Measurements from ENCODE around the gene ST7. TPM values are rescaled to one million over a fixed set of nuclear protein-coding genes. Genes with fewer than 3 reads are reported as not detected.

ST7 gene
- polyA plus RNA-seq, 1 donor from 2014 or later = 76.8 TPM

GRCh38 chr7:116966601-116967000 lies 13.3 kb downstream of the ST7 start:
- Histone ChIP-seq H4K20me1 (ENCODE audit: insufficient read depth) (no peaks in the 10 kb centered on the region), H3K4me2 (ENCODE audit: low read length) (no peak overlapping the region), H3K9me2 (ENCODE audit: insufficient read depth, low read length) (no peaks in the 10 kb centered on the region), H3F3A (ENCODE audit: insufficient read depth, low read length, poor library complexity, severe bottlenecking) (no peaks in the 10 kb centered on the region), H3K4me3 (ENCODE audit: low read length) (no peak overlapping the region), H3K36me3 (ENCODE audit: insufficient read depth, low read length) (no peaks in the 10 kb centered on the region), H3K9me3 (ENCODE audit: low read length) (no peaks in the 10 kb centered on the region), H2AFZ (ENCODE audit: low read depth, low read length) (no peak overlapping the region), H3K79me2 (replicated peaks; ENCODE audit: insufficient read depth, low read length) (no peaks in the 10 kb centered on the region), H3K9ac (ENCODE audit: low read length) (no peak overlapping the region), H3K27me3 (ENCODE audit: insufficient read depth, low read depth, low read length) (no peaks in the 10 kb centered on the region), H3K27ac (ENCODE audit: low read length) (no peak overlapping the region)
- TF ChIP-seq EP300 (conservative IDR thresholded peaks at IDR 0.05; ENCODE audit: poor library complexity, severe bottlenecking) (no peak), TAF1 (IDR thresholded peaks at IDR 0.05; ENCODE audit: low read depth) (no peak), CTCF (IDR thresholded peaks at IDR 0.05; ENCODE audit: poor library complexity, severe bottlenecking) (no peak), REST (IDR thresholded peaks at IDR 0.05; ENCODE audit: borderline replicate concordance) (no peak), RAD21 (conservative IDR thresholded peaks at IDR 0.05) (no peak), MXI1 (conservative IDR thresholded peaks at IDR 0.05; ENCODE audit: poor library complexity, severe bottlenecking) (no peak), EZH2 (IDR thresholded peaks at IDR 0.05; ENCODE audit: borderline replicate concordance, insufficient read depth, low read length, poor library complexity, severe bottlenecking) (no peak), SMC3 (conservative IDR thresholded peaks at IDR 0.05; ENCODE audit: poor library complexity) (no peak), POLR2AphosphoS5 (IDR thresholded peaks at IDR 0.05) (no peak)

GRCh38 chr7:116967254-116967922 lies 14.1 kb downstream of the ST7 start:
- Histone ChIP-seq H3K4me3 (ENCODE audit: low read length) (no peak overlapping the region), H3K36me3 (ENCODE audit: insufficient read depth, low read length) (no peaks in the 10 kb centered on the region), H3K4me2 (ENCODE audit: low read length) (no peak overlapping the region), H3K9me2 (ENCODE audit: insufficient read depth, low read length) (no peaks in the 10 kb centered on the region), H4K20me1 (ENCODE audit: insufficient read depth) (no peaks in the 10 kb centered on the region), H2AFZ (ENCODE audit: low read depth, low read length) (no peak overlapping the region), H3K9me3 (ENCODE audit: low read length) (no peaks in the 10 kb centered on the region), H3K27ac (ENCODE audit: low read length) (no peak overlapping the region), H3K9ac (ENCODE audit: low read length) (no peak overlapping the region), H3K79me2 (replicated peaks; ENCODE audit: insufficient read depth, low read length) (no peaks in the 10 kb centered on the region), H3K27me3 (ENCODE audit: insufficient read depth, low read depth, low read length) (no peaks in the 10 kb centered on the region), H3F3A (ENCODE audit: insufficient read depth, low read length, poor library complexity, severe bottlenecking) (no peaks in the 10 kb centered on the region)
- TF ChIP-seq MXI1 (conservative IDR thresholded peaks at IDR 0.05; ENCODE audit: poor library complexity, severe bottlenecking) (no peak), TAF1 (IDR thresholded peaks at IDR 0.05; ENCODE audit: low read depth) (no peak), REST (IDR thresholded peaks at IDR 0.05; ENCODE audit: borderline replicate concordance) (no peak), EZH2 (IDR thresholded peaks at IDR 0.05; ENCODE audit: borderline replicate concordance, insufficient read depth, low read length, poor library complexity, severe bottlenecking) (no peak)
